Thyroid gland (tissue), 4 donors: ENCODE measurements around the gene ARL2. TPM values are rescaled to one million over a fixed set of nuclear protein-coding genes. Genes with fewer than 3 reads are reported as not detected.
A peak's percentile ranks its signal among the peaks of the same experiment; 100 is the strongest.

ENCODE experiments used
- DNase-seq, 2 donors: peaks; one replicate each; pipeline ENCODE4 v3.0.0-alpha.2; 2019
- H3K27ac ChIP-seq, 3 donors: fragments of 200-600 bp; sonication (generic); 1 replicate in 2 of 3; 2 replicates in 1 of 3; pipeline ENCODE4 v1.5.1; 2016 to 2019; ENCODE audit warnings: mild to moderate bottlenecking in 1 of 3, moderate library complexity in 1 of 3
- H3K27me3 ChIP-seq: fragments of 200-600 bp; sonication (generic); one replicate; pipeline ENCODE4 v1.5.1; 2019
- H3K36me3 ChIP-seq, 2 donors: fragments of 200-600 bp; sonication (generic); one replicate each; pipeline ENCODE4 v1.5.1; 2016 to 2019
- H3K4me1 ChIP-seq, 2 donors: fragments of 200-600 bp; sonication (generic); one replicate each; pipeline ENCODE4 v1.5.1; 2017 to 2019
- H3K4me3 ChIP-seq, 3 donors: fragments of 200-600 bp; sonication (generic); replicated peaks in 1 of 3; 1 replicate in 2 of 3; 2 replicates in 1 of 3; pipeline ENCODE4 v1.5.1; 2016; ENCODE audit warnings: mild to moderate bottlenecking in 1 of 3
- H3K9me3 ChIP-seq: fragments of 200-600 bp; sonication (generic); one replicate; pipeline ENCODE4 v1.5.1; 2017
- POLR2A ChIP-seq, 2 donors: fragments of 450-650 bp; IDR thresholded peaks; one replicate each; pipeline ENCODE4 v1.6.1; 2017; ENCODE audit warnings: antibody characterized with exemption in 2 of 2, mild to moderate bottlenecking in 2 of 2, moderate library complexity in 1 of 2
- WGBS, 2 donors: methylation state at CpG; one replicate each; pipeline ENCODE4 v1.1.5; 2017; 5-methylcytosine and 5-hydroxymethylcytosine counted together
- intact Hi-C: fragments of 100-400 bp; cut with DNase I; formaldehyde crosslinking; loops from one replicate; pipeline ENCODE4 v1.15.1; 2023
- total RNA-seq, 4 donors: library from RNA; depleted of rRNA; stranded (reverse); fragments of >200 nt; gene quantifications; one replicate each; pipeline ENCODE4 v1.2.3, GENCODE V29; 2016
- TF ChIP-seq, protein P1 (sequence below), 6 experiments: fragments of 200-600 bp in 3 of 6; fragments of 450-650 bp in 3 of 6; sonication (generic) in 3 of 6; IDR thresholded peaks; one replicate each; pipeline ENCODE4 v1.5.1; 2016 to 2019; ENCODE audit warnings: antibody characterized with exemption in 6 of 6, mild to moderate bottlenecking in 2 of 6, inconsistent platforms in 1 of 6, moderate library complexity in 1 of 6

Gene ARL2
- total RNA-seq, 4 donors from 2014 or later: 76.6 to 166 (median 119) TPM

DNA sequence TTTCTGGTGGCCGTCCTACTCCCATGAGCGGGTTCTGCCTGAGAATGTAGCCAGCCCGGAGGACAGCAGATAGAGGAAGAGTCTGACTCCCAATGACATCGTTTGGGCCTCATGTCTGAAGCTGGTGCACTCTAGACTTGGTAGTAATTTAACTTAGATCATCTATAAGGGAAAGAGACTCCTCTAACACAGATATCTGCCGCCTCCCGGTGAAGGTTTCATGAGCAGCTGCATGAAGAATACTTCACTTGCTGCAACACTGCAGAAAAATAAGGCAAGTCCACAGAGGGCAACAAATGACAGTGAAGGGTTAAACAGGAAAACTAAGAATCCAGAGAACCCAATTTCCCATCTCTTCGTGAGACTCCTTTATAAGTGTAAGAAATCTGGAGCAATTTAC lies 5.9 kb upstream of the ARL2 start:
- no peaks in the 10 kb centered on the region for H3K9me3 ChIP-seq
- no peaks in the 10 kb centered on the region for H3K36me3 ChIP-seq
- peaks cover under 1 to 1% of the 10 kb centered on the region in 2 donors for H3K4me1 ChIP-seq
- DNase-seq: no peak
- TF ChIP-seq, protein P1, sequence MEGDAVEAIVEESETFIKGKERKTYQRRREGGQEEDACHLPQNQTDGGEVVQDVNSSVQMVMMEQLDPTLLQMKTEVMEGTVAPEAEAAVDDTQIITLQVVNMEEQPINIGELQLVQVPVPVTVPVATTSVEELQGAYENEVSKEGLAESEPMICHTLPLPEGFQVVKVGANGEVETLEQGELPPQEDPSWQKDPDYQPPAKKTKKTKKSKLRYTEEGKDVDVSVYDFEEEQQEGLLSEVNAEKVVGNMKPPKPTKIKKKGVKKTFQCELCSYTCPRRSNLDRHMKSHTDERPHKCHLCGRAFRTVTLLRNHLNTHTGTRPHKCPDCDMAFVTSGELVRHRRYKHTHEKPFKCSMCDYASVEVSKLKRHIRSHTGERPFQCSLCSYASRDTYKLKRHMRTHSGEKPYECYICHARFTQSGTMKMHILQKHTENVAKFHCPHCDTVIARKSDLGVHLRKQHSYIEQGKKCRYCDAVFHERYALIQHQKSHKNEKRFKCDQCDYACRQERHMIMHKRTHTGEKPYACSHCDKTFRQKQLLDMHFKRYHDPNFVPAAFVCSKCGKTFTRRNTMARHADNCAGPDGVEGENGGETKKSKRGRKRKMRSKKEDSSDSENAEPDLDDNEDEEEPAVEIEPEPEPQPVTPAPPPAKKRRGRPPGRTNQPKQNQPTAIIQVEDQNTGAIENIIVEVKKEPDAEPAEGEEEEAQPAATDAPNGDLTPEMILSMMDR (IDR thresholded peaks at IDR 0.05): no peak
- TF ChIP-seq POLR2A (IDR thresholded peaks at IDR 0.05): no peak
- intact Hi-C loops: no loop called here
- H3K27ac ChIP-seq: no peak overlapping the region
- WGBS, 2 donors: 69 to 76% methylated on average over 7 of the region's 7 CpGs
- H3K27me3 ChIP-seq: no peaks in the 10 kb centered on the region
- no peak overlapping the region for H3K4me3 ChIP-seq

DNA sequence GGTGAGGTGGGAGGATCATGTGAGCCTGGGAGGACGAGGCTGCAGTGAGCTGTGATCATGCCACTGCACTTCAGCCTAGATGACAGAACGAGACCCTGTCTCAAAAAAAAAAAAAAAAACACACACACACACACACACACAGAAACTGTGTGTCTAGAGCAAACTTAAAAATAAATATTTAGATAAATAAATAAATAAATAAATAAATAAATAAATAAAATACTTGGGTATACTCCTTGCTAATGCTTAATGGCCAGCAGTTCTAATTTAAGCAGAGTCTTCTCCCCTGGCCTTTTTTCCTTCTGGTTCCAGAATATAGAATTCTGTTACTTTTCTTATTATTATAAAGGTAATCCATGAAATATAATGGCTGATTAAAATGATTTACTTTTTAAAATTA lies 5.1 kb upstream of the ARL2 start:
- no peaks in the 10 kb centered on the region for H3K27me3 ChIP-seq
- H3K4me1 ChIP-seq: peaks cover 4 to 5% of the 10 kb centered on the region in 2 donors
- no peak for DNase-seq
- WGBS, 2 donors: 83 to 90% methylated on average over 2 of the region's 2 CpGs
- intact Hi-C loops: no loop called here
- no peak overlapping the region for H3K27ac ChIP-seq
- no peak overlapping the region for H3K4me3 ChIP-seq
- H3K9me3 ChIP-seq: no peaks in the 10 kb centered on the region
- TF ChIP-seq, protein P1 (IDR thresholded peaks at IDR 0.05): no peak
- no peak for TF ChIP-seq POLR2A (IDR thresholded peaks at IDR 0.05)
- H3K36me3 ChIP-seq: no peaks in the 10 kb centered on the region

DNA sequence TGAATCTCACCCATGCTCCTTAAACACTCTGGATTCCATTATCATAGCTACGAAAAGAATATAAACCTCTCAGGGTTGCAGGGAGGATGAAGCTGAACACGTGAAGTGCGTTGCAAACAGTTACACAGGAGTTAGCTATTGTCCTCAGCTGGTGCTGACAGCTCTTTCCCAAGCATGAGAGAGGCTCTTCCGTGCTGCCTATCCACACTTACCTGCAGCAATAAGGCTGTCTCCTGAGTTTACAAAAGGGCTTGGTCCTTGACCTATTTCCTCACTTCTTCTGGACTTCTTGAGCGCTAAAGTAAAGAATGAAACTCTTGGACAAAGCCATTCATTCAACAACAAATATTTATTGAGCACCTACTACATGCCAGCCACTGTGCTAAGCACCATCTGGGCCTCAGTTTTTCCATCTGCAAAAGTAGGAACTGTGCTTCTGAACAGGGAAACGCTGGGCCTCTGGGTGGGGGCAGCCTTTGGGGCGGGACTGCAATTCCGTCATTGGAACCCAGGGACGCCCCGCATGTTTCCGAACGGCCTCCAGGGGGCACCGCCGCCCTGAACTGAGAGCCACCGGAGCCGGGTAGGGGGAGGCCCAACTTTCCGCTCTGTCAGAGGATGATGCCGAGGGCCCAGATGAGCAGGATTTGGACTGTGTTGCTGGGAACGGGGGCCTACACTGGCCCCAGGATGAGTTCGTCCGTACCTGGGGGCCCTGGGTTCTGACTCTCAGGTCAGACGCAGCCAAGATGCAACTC lies 651 bp upstream of the ARL2 start:
- peak in 1 of 2 donors; percentile 59 for TF ChIP-seq POLR2A (IDR thresholded peaks at IDR 0.05)
- TF ChIP-seq, protein P1 (IDR thresholded peaks at IDR 0.05): peak; percentile 50 to 82 (median 68)
- Histone ChIP-seq H3K4me3 (peak overlapping the region; percentile 78 to 89 (median 87)), H3K4me1 (peaks cover 11 to 13% of the 10 kb centered on the region in 2 donors), H3K27ac (peak overlapping the region; percentile 94 to 99 (median 95)), H3K27me3 (no peaks in the 10 kb centered on the region), H3K9me3 (no peaks in the 10 kb centered on the region), H3K36me3 (peaks cover 0 to 2% of the 10 kb centered on the region in 2 donors)
- intact Hi-C loops: loop anchor here (10.0 kb wide), 1 partner anchor 101 kb away; the partner anchor contains the start of genes TM7SF2 and ZNHIT2
- 19 to 36% methylated on average over 5 to 13 of the region's 22 CpGs for WGBS, 2 donors
- DNase-seq: peak; percentile 87 to 89

DNA sequence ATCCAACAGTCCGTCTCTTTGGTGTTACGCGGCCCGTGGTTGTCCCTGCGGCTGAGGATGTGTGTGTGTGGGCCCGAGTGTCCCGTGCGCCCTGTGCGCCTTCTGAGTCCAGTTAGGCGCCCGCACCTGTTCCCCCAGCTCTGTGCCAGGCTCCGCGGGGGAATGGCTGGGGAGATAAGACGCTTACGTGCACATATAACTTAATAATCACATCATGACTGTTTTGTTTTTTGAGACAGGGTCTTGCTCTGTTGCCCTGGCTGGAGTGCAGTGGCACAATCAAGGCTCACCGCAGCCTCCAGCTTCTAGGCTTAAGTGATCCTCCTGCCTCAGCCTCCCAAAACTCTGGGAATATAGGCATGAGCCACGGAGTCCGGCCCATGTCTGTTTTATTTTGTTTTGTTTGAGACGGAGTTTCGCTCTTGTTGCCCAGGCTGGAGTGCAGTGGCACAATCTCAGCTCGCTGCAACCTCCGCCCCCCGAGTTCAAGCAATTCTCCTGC lies 817 bp downstream of the ARL2 start:
- Histone ChIP-seq H3K9me3 (no peaks in the 10 kb centered on the region), H3K36me3 (peaks cover under 1 to 8% of the 10 kb centered on the region in 2 donors), H3K27ac (peak overlapping the region; percentile 94 to 99 (median 95)), H3K27me3 (no peaks in the 10 kb centered on the region), H3K4me1 (peaks cover 11 to 13% of the 10 kb centered on the region in 2 donors), H3K4me3 (peak overlapping the region; percentile 78 to 89 (median 87))
- no peak for TF ChIP-seq POLR2A (IDR thresholded peaks at IDR 0.05)
- TF ChIP-seq, protein P1 (IDR thresholded peaks at IDR 0.05): no peak
- DNase-seq: no peak
- intact Hi-C loops: loop anchor here (2.0 to 10.0 kb wide), 3 partner anchors 70 to 102 kb away; partner anchors contain the start of genes CDCA5, TM7SF2, ZFPL1 and ZNHIT2
- 38 to 72% methylated on average over 10 to 21 of the region's 23 CpGs for WGBS, 2 donors

DNA sequence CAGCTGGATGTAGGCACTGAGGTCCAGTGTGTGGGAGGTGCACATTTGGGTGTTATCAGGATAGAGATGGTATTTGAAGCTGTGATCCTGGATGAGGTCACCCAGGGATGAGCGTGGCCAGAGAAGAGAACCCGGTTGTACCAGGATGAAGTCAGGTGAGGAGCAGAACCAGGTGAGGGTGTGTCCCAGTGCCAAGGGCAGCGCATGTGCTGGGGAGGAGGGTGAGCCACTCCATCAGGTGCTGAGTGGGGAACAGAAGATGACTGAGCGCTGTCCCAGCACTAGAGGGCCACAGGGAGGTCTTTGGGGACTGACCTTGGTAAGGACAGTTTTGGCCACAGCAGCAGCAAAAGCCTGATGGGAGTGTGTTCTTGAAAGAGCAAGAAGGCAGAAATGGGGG lies 2.7 kb downstream of the ARL2 start:
- Histone ChIP-seq H3K9me3 (no peaks in the 10 kb centered on the region), H3K4me1 (peaks cover 11 to 13% of the 10 kb centered on the region in 2 donors), H3K4me3 (no peak overlapping the region), H3K36me3 (peaks cover 4 to 8% of the 10 kb centered on the region in 2 donors), H3K27me3 (no peaks in the 10 kb centered on the region), H3K27ac (no peak overlapping the region)
- WGBS, 2 donors: 88 to 95% methylated on average over 4 of the region's 4 CpGs
- DNase-seq: no peak
- intact Hi-C loops: loop anchor here (5.0 to 10.0 kb wide), 2 partner anchors 98 to 104 kb away; partner anchors contain the start of genes TM7SF2 and ZNHIT2
- TF ChIP-seq POLR2A (IDR thresholded peaks at IDR 0.05): no peak
- TF ChIP-seq, protein P1 (IDR thresholded peaks at IDR 0.05): no peak
